WTC11 (cell line): ENCODE measurements around the gene SLC30A1. TPM values are rescaled to one million over a fixed set of nuclear protein-coding genes. Genes with fewer than 3 reads are reported as not detected.
"Not testable (repeated sequence)": the region's sequence is repeated elsewhere in the genome, so short reads cannot be mapped to it uniquely, and the experiment has no call there.

ENCODE experiments used
- ATAC-seq: fragments of 200-7000 bp; cut with Tn5 transposase; 2 replicates; pipeline ENCODE4 v1.10.0; 2021; ENCODE audit warnings: mild to moderate bottlenecking, moderate library complexity
- CTCF ChIA-PET: fragments of 300-600 bp; sonication (Branson Sonifier 250); formaldehyde crosslinking; loops from one replicate; lab custom pipeline; 2021; ENCODE audit warnings: antibody characterized with exemption; lab: Charles Lee
- POLR2A ChIA-PET: fragments of 350-600 bp; sonication (Branson Sonifier 250); formaldehyde crosslinking; loops from one replicate; lab custom pipeline; 2021; ENCODE audit warnings: antibody characterized with exemption; lab: Charles Lee
- DNase-seq: peaks from one replicate; pipeline ENCODE4 v3.0.0; 2021; ENCODE audit warnings: low spot score
- H3K27ac Mint-ChIP-seq: 2 replicates; pipeline ENCODE4 v1.8.0; 2021; ENCODE audit warnings: mixed read lengths
- H3K27me3 Mint-ChIP-seq: 2 replicates; pipeline ENCODE4 v1.8.0; 2021; ENCODE audit warnings: low read depth, mild to moderate bottlenecking, moderate library complexity, mixed read lengths
- H3K36me3 Mint-ChIP-seq: 2 replicates; pipeline ENCODE4 v1.8.0; 2021; ENCODE audit warnings: mixed read lengths
- H3K4me1 Mint-ChIP-seq: 2 replicates; pipeline ENCODE4 v1.8.0; 2022; ENCODE audit warnings: mixed read lengths
- H3K4me3 Mint-ChIP-seq: 2 replicates; pipeline ENCODE4 v1.8.0; 2021; ENCODE audit warnings: mild to moderate bottlenecking, moderate library complexity, mixed read lengths
- H3K9me3 Mint-ChIP-seq: 2 replicates; pipeline ENCODE4 v1.8.0; 2021; ENCODE audit warnings: mixed read lengths
- CREM ChIP-seq: sonication (generic); formaldehyde crosslinking; IDR thresholded peaks from 2 replicates; pipeline ENCODE4 v1.8.1; 2022; ENCODE audit warnings: mild to moderate bottlenecking, missing genetic modification reagents, moderate library complexity
- ELF4 ChIP-seq: sonication (generic); formaldehyde crosslinking; IDR thresholded peaks from 2 replicates; pipeline ENCODE4 v1.8.1; 2022; ENCODE audit warnings: low read depth, mild to moderate bottlenecking, moderate library complexity, missing genetic modification reagents
- ESRRA ChIP-seq: sonication (generic); formaldehyde crosslinking; IDR thresholded peaks from 2 replicates; pipeline ENCODE4 v1.8.1; 2022; ENCODE audit warnings: mild to moderate bottlenecking, missing genetic modification reagents, borderline replicate concordance
- ETV6 ChIP-seq: sonication (generic); formaldehyde crosslinking; IDR thresholded peaks from 2 replicates; pipeline ENCODE4 v1.8.1; 2022; ENCODE audit warnings: mild to moderate bottlenecking, missing genetic modification reagents
- FOXJ3 ChIP-seq: sonication (generic); formaldehyde crosslinking; IDR thresholded peaks from 2 replicates; pipeline ENCODE4 v1.9.0; 2021; ENCODE audit warnings: missing genetic modification reagents, mild to moderate bottlenecking, borderline replicate concordance
- JAZF1 ChIP-seq: fragments of 250-450 bp; sonication (Bioruptor Pico); IDR thresholded peaks from 2 replicates; pipeline ENCODE4 v1.9.0; 2021; ENCODE audit warnings: moderate library complexity, mild to moderate bottlenecking, inconsistent platforms
- MYBL2 ChIP-seq: sonication (generic); formaldehyde crosslinking; IDR thresholded peaks from 2 replicates; pipeline ENCODE4 v1.8.1; 2023; ENCODE audit warnings: mild to moderate bottlenecking, moderate library complexity, missing genetic modification reagents
- NFE2L1 ChIP-seq: sonication (generic); formaldehyde crosslinking; IDR thresholded peaks from 2 replicates; pipeline ENCODE4 v1.8.1; 2023; ENCODE audit warnings: missing genetic modification reagents
- SMAD4 ChIP-seq: sonication (generic); formaldehyde crosslinking; IDR thresholded peaks from 2 replicates; pipeline ENCODE4 v1.8.0; 2022; ENCODE audit warnings: mild to moderate bottlenecking, missing genetic modification reagents
- SOX15 ChIP-seq: fragments of 250-450 bp; sonication (Bioruptor Pico); IDR thresholded peaks from 2 replicates; pipeline ENCODE4 v1.9.0; 2021; ENCODE audit warnings: mild to moderate bottlenecking
- TCF7 ChIP-seq: sonication (generic); formaldehyde crosslinking; IDR thresholded peaks from 2 replicates; pipeline ENCODE4 v1.8.0; 2022; ENCODE audit warnings: mild to moderate bottlenecking, low read depth, missing genetic modification reagents, moderate library complexity
- ZBTB21 ChIP-seq: sonication (generic); formaldehyde crosslinking; IDR thresholded peaks from 2 replicates; pipeline ENCODE4 v1.8.1; 2023; ENCODE audit warnings: mild to moderate bottlenecking, missing genetic modification reagents, borderline replicate concordance
- ZNF263 ChIP-seq: sonication (generic); formaldehyde crosslinking; IDR thresholded peaks from 2 replicates; pipeline ENCODE4 v1.8.1; 2022; ENCODE audit warnings: low read depth, mild to moderate bottlenecking, moderate library complexity, missing genetic modification reagents
- total RNA-seq: library from RNA; stranded (reverse); gene quantifications from 3 replicates; pipeline ENCODE4 v1.2.3, GENCODE V29; 2021
- TF ChIP-seq, protein P1 (sequence below): sonication (generic); formaldehyde crosslinking; IDR thresholded peaks from 2 replicates; pipeline ENCODE4 v1.8.1; 2022; ENCODE audit warnings: low read depth, mild to moderate bottlenecking, moderate library complexity, missing genetic modification reagents, borderline replicate concordance
- TF ChIP-seq, protein P2 (sequence below): sonication (generic); formaldehyde crosslinking; IDR thresholded peaks from 2 replicates; pipeline ENCODE4 v1.8.1; 2023; ENCODE audit warnings: mild to moderate bottlenecking, missing genetic modification reagents, moderate library complexity
- TF ChIP-seq, protein P3 (sequence below): sonication (generic); formaldehyde crosslinking; IDR thresholded peaks from 2 replicates; pipeline ENCODE4 v1.8.1; 2023; ENCODE audit warnings: mild to moderate bottlenecking, missing genetic modification reagents, moderate library complexity
- TF ChIP-seq, protein P4 (sequence below): fragments of 250-450 bp; sonication (Bioruptor Pico); IDR thresholded peaks from 2 replicates; pipeline ENCODE4 v1.9.0; 2021; ENCODE audit warnings: mild to moderate bottlenecking, borderline replicate concordance
- TF ChIP-seq, protein P5 (sequence below): sonication (generic); formaldehyde crosslinking; IDR thresholded peaks from 2 replicates; pipeline ENCODE4 v1.8.1; 2023; ENCODE audit warnings: mild to moderate bottlenecking, missing genetic modification reagents
- TF ChIP-seq, protein P6 (sequence below): sonication (generic); formaldehyde crosslinking; conservative IDR thresholded peaks from 2 replicates; pipeline ENCODE4 v1.8.1; 2022; ENCODE audit warnings: mild to moderate bottlenecking, missing genetic modification reagents
- TF ChIP-seq, protein P7 (sequence below): sonication (generic); formaldehyde crosslinking; conservative IDR thresholded peaks from 2 replicates; pipeline ENCODE4 v1.8.1; 2023; ENCODE audit warnings: mild to moderate bottlenecking, low read depth, missing genetic modification reagents, moderate library complexity

Gene SLC30A1
- total RNA-seq, 1 experiment from 2014 or later = 20.0 TPM

DNA sequence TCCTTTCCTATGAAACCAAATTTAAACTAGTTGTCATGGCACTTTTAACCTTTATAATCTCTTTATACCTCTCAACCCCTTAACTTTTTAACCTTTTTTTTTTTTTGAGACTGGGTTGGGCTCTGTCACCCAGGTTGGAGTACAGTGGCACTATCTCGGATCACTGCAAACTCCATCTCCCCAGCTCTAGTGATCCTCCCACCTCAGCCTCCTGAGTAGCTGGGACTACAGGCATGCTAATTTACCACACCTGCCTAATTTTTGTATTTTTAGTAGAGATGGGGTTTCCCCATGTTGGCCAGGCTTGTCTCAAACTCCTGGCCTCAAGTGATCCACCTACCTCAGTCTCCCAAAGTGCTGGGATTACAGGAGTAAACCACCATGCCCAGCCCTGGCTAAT is 8.6 kb downstream of the SLC30A1 start:
- ATAC-seq, H3K27me3 Mint-ChIP-seq, POLR2A ChIA-PET, CTCF ChIA-PET, H3K27ac Mint-ChIP-seq, H3K4me1 Mint-ChIP-seq, H3K9me3 Mint-ChIP-seq, DNase-seq, H3K4me3 Mint-ChIP-seq: not testable (repeated sequence)
- H3K36me3 Mint-ChIP-seq = peaks cover 17% of the 10 kb centered on the region

DNA sequence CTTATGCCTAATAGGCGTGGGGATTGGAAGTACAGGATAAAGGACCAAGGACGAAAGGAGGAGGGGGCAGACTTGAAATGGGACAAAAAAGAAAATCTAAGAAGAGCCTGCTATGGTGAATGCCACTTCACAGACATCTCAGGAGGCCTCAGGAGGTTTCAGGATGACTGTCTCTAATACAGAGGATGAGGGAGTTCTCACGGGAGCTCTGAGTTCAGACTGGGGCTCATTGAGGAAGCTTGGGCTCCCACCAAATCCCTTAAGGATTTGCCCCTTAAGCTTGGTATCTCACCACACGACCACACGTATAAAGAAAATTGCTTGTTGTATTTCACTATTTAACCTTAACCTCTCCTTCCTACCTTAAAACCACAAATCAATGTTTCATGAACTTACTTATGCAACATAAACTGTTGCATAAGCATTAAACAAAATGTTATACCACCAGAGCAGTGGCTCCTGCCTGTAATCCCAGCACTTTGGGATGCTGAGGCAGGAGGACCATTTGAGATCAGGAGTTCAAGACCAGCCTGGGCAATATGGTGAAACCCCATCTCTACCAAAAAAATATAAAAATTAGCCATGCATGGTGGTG is 12.4 kb downstream of the SLC30A1 start:
- Mint-ChIP-seq H3K27me3 (no peaks in the 10 kb centered on the region), H3K27ac (no peak overlapping the region), H3K4me1 (no peaks in the 10 kb centered on the region), H3K36me3 (no peaks in the 10 kb centered on the region), H3K4me3 (no peak overlapping the region), H3K9me3 (peaks cover 3% of the 10 kb centered on the region)
- DNase-seq (no peak), ATAC-seq (no peak)
- POLR2A ChIA-PET = no interaction called here
- CTCF ChIA-PET = no interaction called here
- no peak for TF ChIP-seq ZNF263 (CRISPR knock-in tag)
- TF ChIP-seq SOX15 (CRISPR knock-in tag) = no peak
- no peak for TF ChIP-seq ETV6 (CRISPR knock-in tag)
- TF ChIP-seq SMAD4 (CRISPR knock-in tag) = no peak
- TF ChIP-seq, protein P1, sequence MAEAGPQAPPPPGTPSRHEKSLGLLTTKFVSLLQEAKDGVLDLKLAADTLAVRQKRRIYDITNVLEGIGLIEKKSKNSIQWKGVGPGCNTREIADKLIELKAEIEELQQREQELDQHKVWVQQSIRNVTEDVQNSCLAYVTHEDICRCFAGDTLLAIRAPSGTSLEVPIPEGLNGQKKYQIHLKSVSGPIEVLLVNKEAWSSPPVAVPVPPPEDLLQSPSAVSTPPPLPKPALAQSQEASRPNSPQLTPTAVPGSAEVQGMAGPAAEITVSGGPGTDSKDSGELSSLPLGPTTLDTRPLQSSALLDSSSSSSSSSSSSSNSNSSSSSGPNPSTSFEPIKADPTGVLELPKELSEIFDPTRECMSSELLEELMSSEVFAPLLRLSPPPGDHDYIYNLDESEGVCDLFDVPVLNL (CRISPR knock-in tag) = no peak
- TF ChIP-seq, protein P2, sequence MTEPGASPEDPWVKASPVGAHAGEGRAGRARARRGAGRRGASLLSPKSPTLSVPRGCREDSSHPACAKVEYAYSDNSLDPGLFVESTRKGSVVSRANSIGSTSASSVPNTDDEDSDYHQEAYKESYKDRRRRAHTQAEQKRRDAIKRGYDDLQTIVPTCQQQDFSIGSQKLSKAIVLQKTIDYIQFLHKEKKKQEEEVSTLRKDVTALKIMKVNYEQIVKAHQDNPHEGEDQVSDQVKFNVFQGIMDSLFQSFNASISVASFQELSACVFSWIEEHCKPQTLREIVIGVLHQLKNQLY (CRISPR knock-in tag) = no peak
- TF ChIP-seq, protein P3, sequence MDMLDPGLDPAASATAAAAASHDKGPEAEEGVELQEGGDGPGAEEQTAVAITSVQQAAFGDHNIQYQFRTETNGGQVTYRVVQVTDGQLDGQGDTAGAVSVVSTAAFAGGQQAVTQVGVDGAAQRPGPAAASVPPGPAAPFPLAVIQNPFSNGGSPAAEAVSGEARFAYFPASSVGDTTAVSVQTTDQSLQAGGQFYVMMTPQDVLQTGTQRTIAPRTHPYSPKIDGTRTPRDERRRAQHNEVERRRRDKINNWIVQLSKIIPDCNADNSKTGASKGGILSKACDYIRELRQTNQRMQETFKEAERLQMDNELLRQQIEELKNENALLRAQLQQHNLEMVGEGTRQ (CRISPR knock-in tag) = no peak
- no peak for TF ChIP-seq TCF7
- TF ChIP-seq, protein P4, sequence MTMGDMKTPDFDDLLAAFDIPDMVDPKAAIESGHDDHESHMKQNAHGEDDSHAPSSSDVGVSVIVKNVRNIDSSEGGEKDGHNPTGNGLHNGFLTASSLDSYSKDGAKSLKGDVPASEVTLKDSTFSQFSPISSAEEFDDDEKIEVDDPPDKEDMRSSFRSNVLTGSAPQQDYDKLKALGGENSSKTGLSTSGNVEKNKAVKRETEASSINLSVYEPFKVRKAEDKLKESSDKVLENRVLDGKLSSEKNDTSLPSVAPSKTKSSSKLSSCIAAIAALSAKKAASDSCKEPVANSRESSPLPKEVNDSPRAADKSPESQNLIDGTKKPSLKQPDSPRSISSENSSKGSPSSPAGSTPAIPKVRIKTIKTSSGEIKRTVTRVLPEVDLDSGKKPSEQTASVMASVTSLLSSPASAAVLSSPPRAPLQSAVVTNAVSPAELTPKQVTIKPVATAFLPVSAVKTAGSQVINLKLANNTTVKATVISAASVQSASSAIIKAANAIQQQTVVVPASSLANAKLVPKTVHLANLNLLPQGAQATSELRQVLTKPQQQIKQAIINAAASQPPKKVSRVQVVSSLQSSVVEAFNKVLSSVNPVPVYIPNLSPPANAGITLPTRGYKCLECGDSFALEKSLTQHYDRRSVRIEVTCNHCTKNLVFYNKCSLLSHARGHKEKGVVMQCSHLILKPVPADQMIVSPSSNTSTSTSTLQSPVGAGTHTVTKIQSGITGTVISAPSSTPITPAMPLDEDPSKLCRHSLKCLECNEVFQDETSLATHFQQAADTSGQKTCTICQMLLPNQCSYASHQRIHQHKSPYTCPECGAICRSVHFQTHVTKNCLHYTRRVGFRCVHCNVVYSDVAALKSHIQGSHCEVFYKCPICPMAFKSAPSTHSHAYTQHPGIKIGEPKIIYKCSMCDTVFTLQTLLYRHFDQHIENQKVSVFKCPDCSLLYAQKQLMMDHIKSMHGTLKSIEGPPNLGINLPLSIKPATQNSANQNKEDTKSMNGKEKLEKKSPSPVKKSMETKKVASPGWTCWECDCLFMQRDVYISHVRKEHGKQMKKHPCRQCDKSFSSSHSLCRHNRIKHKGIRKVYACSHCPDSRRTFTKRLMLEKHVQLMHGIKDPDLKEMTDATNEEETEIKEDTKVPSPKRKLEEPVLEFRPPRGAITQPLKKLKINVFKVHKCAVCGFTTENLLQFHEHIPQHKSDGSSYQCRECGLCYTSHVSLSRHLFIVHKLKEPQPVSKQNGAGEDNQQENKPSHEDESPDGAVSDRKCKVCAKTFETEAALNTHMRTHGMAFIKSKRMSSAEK (CRISPR knock-in tag) = no peak
- TF ChIP-seq, protein P5, sequence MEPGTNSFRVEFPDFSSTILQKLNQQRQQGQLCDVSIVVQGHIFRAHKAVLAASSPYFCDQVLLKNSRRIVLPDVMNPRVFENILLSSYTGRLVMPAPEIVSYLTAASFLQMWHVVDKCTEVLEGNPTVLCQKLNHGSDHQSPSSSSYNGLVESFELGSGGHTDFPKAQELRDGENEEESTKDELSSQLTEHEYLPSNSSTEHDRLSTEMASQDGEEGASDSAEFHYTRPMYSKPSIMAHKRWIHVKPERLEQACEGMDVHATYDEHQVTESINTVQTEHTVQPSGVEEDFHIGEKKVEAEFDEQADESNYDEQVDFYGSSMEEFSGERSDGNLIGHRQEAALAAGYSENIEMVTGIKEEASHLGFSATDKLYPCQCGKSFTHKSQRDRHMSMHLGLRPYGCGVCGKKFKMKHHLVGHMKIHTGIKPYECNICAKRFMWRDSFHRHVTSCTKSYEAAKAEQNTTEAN (CRISPR knock-in tag) = no peak

DNA sequence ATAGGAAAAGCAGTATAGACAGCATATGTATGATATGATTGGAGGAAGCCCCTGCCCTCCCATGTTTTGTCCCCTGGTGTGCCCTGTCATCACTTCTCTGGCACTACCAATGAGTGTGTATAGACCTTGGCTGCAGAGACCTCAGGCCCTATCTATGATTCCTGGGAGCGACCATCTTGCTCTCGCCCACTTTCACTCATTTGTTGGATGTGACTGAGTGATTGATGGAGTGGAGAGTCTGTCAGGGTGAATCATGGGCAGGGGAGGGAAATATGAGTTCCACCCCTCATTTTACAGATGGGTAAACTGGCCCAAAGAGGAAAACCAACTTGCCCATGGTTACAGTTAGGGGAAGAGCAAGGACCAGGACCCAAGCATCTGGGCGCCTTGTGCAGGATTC is 14.9 kb downstream of the SLC30A1 start:
- no peak overlapping the region for H3K4me3 Mint-ChIP-seq
- no peak for DNase-seq
- TF ChIP-seq CREM (CRISPR knock-in tag) (no peak), FOXJ3 (no peak), JAZF1 (no peak), ZBTB21 (CRISPR knock-in tag) (no peak), MYBL2 (no peak), ESRRA (no peak), NFE2L1 (CRISPR knock-in tag) (no peak), ELF4 (CRISPR knock-in tag) (no peak)
- TF ChIP-seq, protein P6, sequence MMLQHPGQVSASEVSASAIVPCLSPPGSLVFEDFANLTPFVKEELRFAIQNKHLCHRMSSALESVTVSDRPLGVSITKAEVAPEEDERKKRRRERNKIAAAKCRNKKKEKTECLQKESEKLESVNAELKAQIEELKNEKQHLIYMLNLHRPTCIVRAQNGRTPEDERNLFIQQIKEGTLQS (CRISPR knock-in tag) = no peak
- TF ChIP-seq, protein P7, sequence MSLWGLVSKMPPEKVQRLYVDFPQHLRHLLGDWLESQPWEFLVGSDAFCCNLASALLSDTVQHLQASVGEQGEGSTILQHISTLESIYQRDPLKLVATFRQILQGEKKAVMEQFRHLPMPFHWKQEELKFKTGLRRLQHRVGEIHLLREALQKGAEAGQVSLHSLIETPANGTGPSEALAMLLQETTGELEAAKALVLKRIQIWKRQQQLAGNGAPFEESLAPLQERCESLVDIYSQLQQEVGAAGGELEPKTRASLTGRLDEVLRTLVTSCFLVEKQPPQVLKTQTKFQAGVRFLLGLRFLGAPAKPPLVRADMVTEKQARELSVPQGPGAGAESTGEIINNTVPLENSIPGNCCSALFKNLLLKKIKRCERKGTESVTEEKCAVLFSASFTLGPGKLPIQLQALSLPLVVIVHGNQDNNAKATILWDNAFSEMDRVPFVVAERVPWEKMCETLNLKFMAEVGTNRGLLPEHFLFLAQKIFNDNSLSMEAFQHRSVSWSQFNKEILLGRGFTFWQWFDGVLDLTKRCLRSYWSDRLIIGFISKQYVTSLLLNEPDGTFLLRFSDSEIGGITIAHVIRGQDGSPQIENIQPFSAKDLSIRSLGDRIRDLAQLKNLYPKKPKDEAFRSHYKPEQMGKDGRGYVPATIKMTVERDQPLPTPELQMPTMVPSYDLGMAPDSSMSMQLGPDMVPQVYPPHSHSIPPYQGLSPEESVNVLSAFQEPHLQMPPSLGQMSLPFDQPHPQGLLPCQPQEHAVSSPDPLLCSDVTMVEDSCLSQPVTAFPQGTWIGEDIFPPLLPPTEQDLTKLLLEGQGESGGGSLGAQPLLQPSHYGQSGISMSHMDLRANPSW = no peak

More for the DNA sequence above, 14.9 kb downstream of the SLC30A1 start:
- H3K27ac Mint-ChIP-seq = no peak overlapping the region
- H3K4me1 Mint-ChIP-seq = no peaks in the 10 kb centered on the region
- H3K27me3 Mint-ChIP-seq = no peaks in the 10 kb centered on the region
- no peak for ATAC-seq
- ChIA-PET CTCF (no interaction called here), POLR2A (no interaction called here)
- no peaks in the 10 kb centered on the region for H3K36me3 Mint-ChIP-seq
- H3K9me3 Mint-ChIP-seq = peaks cover 3% of the 10 kb centered on the region
